IPS-18c (cell line): ENCODE results near the gene RNASEH2B.

Experiments used
- H3K4me3 ChIP-seq: 2 replicates; pipeline ENCODE4 v1.7.0; 2013; ENCODE audit warnings: low read depth, mild to moderate bottlenecking, low read length, moderate library complexity; ENCODE audit not compliant: insufficient read depth
- H3K9me3 ChIP-seq: one replicate; pipeline ENCODE4 v1.6.1; 2013; ENCODE audit warnings: mild to moderate bottlenecking, low read length, moderate library complexity; ENCODE audit not compliant: control insufficient read depth, insufficient read depth

Gene RNASEH2B

GRCh38 chr13:50894012-50894411 lies 15.6 kb upstream of the RNASEH2B start:
- H3K9me3 ChIP-seq: no peaks in the 10 kb centered on the region
- no peak overlapping the region for H3K4me3 ChIP-seq

- no peaks in the 10 kb centered on the region for H3K9me3 ChIP-seq
- no peak overlapping the region for H3K4me3 ChIP-seq
Observed at GRCh38 chr13:50894504-50894903, 15.1 kb upstream of the RNASEH2B start.

- Histone ChIP-seq H3K4me3 (no peak overlapping the region), H3K9me3 (no peaks in the 10 kb centered on the region)
Observed at GRCh38 chr13:50898338-50898737, 11.3 kb upstream of the RNASEH2B start.

GRCh38 chr13:50901701-50902100 lies 7.9 kb upstream of the RNASEH2B start:
- Histone ChIP-seq H3K4me3 (no peak overlapping the region), H3K9me3 (no peaks in the 10 kb centered on the region)

- no peaks in the 10 kb centered on the region for H3K9me3 ChIP-seq
- no peak overlapping the region for H3K4me3 ChIP-seq
Observed at GRCh38 chr13:50905256-50905655, 4.3 kb upstream of the RNASEH2B start.

- Histone ChIP-seq H3K4me3 (no peak overlapping the region), H3K9me3 (no peaks in the 10 kb centered on the region)
Observed at GRCh38 chr13:50907781-50908180, 1.8 kb upstream of the RNASEH2B start.

GRCh38 chr13:50908371-50908770 lies 1.2 kb upstream of the RNASEH2B start:
- H3K9me3 ChIP-seq: no peaks in the 10 kb centered on the region
- no peak overlapping the region for H3K4me3 ChIP-seq

GRCh38 chr13:50910485-50910805 lies 854 bp downstream of the RNASEH2B start:
- H3K9me3 ChIP-seq: no peaks in the 10 kb centered on the region
- peak overlapping the region; percentile 78 for H3K4me3 ChIP-seq

- H3K4me3 ChIP-seq: 0 out of 2 replicates have a peak overlapping the region, but pooled peaks have one; percentile 4
- H3K9me3 ChIP-seq: no peaks in the 10 kb centered on the region
Observed at GRCh38 chr13:50911081-50911631, 1.6 kb downstream of the RNASEH2B start.

- Histone ChIP-seq H3K4me3 (no peak overlapping the region), H3K9me3 (no peaks in the 10 kb centered on the region)
Observed at GRCh38 chr13:50911937-50912795, 2.6 kb downstream of the RNASEH2B start.

GRCh38 chr13:50912851-50913250 lies 3.3 kb downstream of the RNASEH2B start:
- H3K4me3 ChIP-seq: no peak overlapping the region
- H3K9me3 ChIP-seq: no peaks in the 10 kb centered on the region

GRCh38 chr13:50914176-50914700 lies 4.6 kb downstream of the RNASEH2B start:
- no peak overlapping the region for H3K4me3 ChIP-seq
- no peaks in the 10 kb centered on the region for H3K9me3 ChIP-seq

GRCh38 chr13:50914848-50915247 lies 5.3 kb downstream of the RNASEH2B start:
- H3K4me3 ChIP-seq: no peak overlapping the region

GRCh38 chr13:50915565-50915964 lies 6.0 kb downstream of the RNASEH2B start:
- Histone ChIP-seq H3K9me3 (no peaks in the 10 kb centered on the region), H3K4me3 (no peak overlapping the region)

More at GRCh38 chr13:50914848-50915247, 5.3 kb downstream of the RNASEH2B start:
- H3K9me3 ChIP-seq: no peaks in the 10 kb centered on the region

GRCh38 chr13:50916701-50917184 lies 7.2 kb downstream of the RNASEH2B start:
- no peak overlapping the region for H3K4me3 ChIP-seq
- H3K9me3 ChIP-seq: no peaks in the 10 kb centered on the region

- Histone ChIP-seq H3K4me3 (no peak overlapping the region), H3K9me3 (no peaks in the 10 kb centered on the region)
Observed at GRCh38 chr13:50917572-50917971, 8.0 kb downstream of the RNASEH2B start.

GRCh38 chr13:50918567-50918966 lies 9.0 kb downstream of the RNASEH2B start:
- no peaks in the 10 kb centered on the region for H3K9me3 ChIP-seq

GRCh38 chr13:50919277-50919676 lies 9.7 kb downstream of the RNASEH2B start:
- Histone ChIP-seq H3K9me3 (no peaks in the 10 kb centered on the region), H3K4me3 (no peak overlapping the region)

More at GRCh38 chr13:50918567-50918966, 9.0 kb downstream of the RNASEH2B start:
- no peak overlapping the region for H3K4me3 ChIP-seq
